K562 (cell line): ENCODE results near the gene CD320. TPM values are rescaled to one million over a fixed set of nuclear protein-coding genes. Genes with fewer than 3 reads are reported as not detected.

Experiments
- ATAC-seq: fragments of 200-7000 bp; cut with Tn5 transposase; 3 replicates; pipeline ENCODE4 v1.9.1; 2020; ENCODE audit warnings: moderate library complexity
- BruUV-seq: library from RNA; stranded (reverse); fragments of 400-500 nt; replicated peaks from 2 replicates; lab custom pipeline; 2021; lab: Mats Ljungman, UMichigan
- CTCF ChIA-PET: fragments of 300-600 bp; formaldehyde crosslinking; extraction: SDS; loops from one replicate; lab custom pipeline; 2021; ENCODE audit warnings: low intra/inter-chr PET ratio; lab: Yijun Ruan, JAX
- POLR2A ChIA-PET: fragments of 300-600, 350-650 bp; sonication (Branson Sonifier 250); formaldehyde crosslinking; extraction: SDS; loops from one replicate; lab custom pipeline; 2021; ENCODE audit warnings: antibody characterized with exemption, inconsistent platforms; lab: Yijun Ruan, JAX
- DNase-seq, 4 experiments: peaks; one replicate each; pipeline versions ENCODE4 v3.0.0 to v3.0.0-alpha.2; 2011 to 2018; ENCODE audit warnings: low spot score in 3 of 4, mixed read lengths in 3 of 4; ENCODE audit errors: extremely low read depth in 1 of 4
- FAIRE-seq: peaks from 2 replicates; lab custom pipeline; 2011; peaks lifted over from hg19 to GRCh38; lab: Jason Lieb, UNC
- H2AFZ ChIP-seq: 2 replicates; pipeline ENCODE4 v1.6.0; 2011; ENCODE audit warnings: low read depth, low read length, control low read depth, inconsistent platforms
- H3K27ac ChIP-seq: fragments of 200-600 bp; 3 replicates; pipeline ENCODE4 v1.8.0; 2011; ENCODE audit warnings: low read depth, mild to moderate bottlenecking, control low read depth, inconsistent platforms, low read length, moderate library complexity, mixed read lengths; ENCODE audit errors: extremely low read depth
- H3K27me3 ChIP-seq, 2 experiments: fragments of 300-600 bp in 1 of 2; 2 replicates in 1 of 2; 3 replicates in 1 of 2; pipeline versions ENCODE4 v1.6.0 to v1.8.0; 2011; ENCODE audit warnings: inconsistent platforms in 2 of 2, low read length in 2 of 2, mild to moderate bottlenecking in 1 of 2, mixed read lengths in 1 of 2, moderate library complexity in 1 of 2; ENCODE audit not compliant: control insufficient read depth in 2 of 2, insufficient read depth in 2 of 2
- H3K36me3 ChIP-seq: fragments of 300-600 bp; 3 replicates; pipeline ENCODE4 v1.8.0; 2011; ENCODE audit warnings: mild to moderate bottlenecking, low read length, inconsistent platforms; ENCODE audit not compliant: control insufficient read depth, insufficient read depth
- H3K4me1 ChIP-seq, 2 experiments: fragments of 200-600 bp in 1 of 2; replicated peaks in 1 of 2; 2 replicates in 1 of 2; 3 replicates in 1 of 2; pipeline versions ENCODE4 v1.5.1 to v1.8.0; 2011; ENCODE audit warnings: inconsistent platforms in 2 of 2, low read length in 2 of 2, mild to moderate bottlenecking in 1 of 2, mixed read lengths in 1 of 2, moderate library complexity in 1 of 2; ENCODE audit not compliant: control insufficient read depth in 2 of 2, insufficient read depth in 2 of 2
- H3K4me2 ChIP-seq: 2 replicates; pipeline ENCODE4 v1.6.1; 2011; ENCODE audit warnings: low read length, control low read depth, inconsistent platforms, mixed read lengths; ENCODE audit not compliant: insufficient read depth
- H3K4me3 ChIP-seq: fragments of 200-600 bp; sonication (generic), shearing (Covaris generic); 2 replicates; pipeline ENCODE4 v1.5.1; 2016; ENCODE audit warnings: control low read depth, inconsistent platforms
- H3K79me2 ChIP-seq: fragments of 200-600 bp; 3 replicates; pipeline ENCODE4 v1.8.0; 2011; ENCODE audit warnings: low read length, inconsistent platforms; ENCODE audit not compliant: control insufficient read depth, insufficient read depth
- H3K9ac ChIP-seq, 2 experiments: 2 replicates each; pipeline versions ENCODE4 v1.6.0 to v1.6.1; 2011; ENCODE audit warnings: low read depth in 2 of 2, low read length in 2 of 2, control low read depth in 1 of 2, inconsistent platforms in 1 of 2, mild to moderate bottlenecking in 1 of 2, mixed read lengths in 1 of 2; ENCODE audit not compliant: insufficient read depth in 1 of 2
- H3K9me1 ChIP-seq: one replicate; pipeline ENCODE4 v1.6.0; 2011; ENCODE audit warnings: inconsistent platforms, mild to moderate bottlenecking, low read length, moderate library complexity; ENCODE audit not compliant: control insufficient read depth, insufficient read depth
- H3K9me3 ChIP-seq: replicated peaks from 2 replicates; pipeline ENCODE4 v1.5.1; 2011; ENCODE audit warnings: low read depth, low read length, inconsistent platforms; ENCODE audit not compliant: control insufficient read depth, insufficient read depth
- H4K20me1 ChIP-seq: replicated peaks from 2 replicates; pipeline ENCODE4 v1.6.1; 2011; ENCODE audit warnings: low read length, inconsistent platforms, mixed read lengths; ENCODE audit not compliant: control insufficient read depth, insufficient read depth
- BHLHE40 ChIP-seq: IDR thresholded peaks from 2 replicates; pipeline ENCODE4 v1.6.1; 2011; ENCODE audit warnings: low read length, improper control_type of control experiment
- CBFA2T3 ChIP-seq: fragments of 450-650 bp; IDR thresholded peaks from 2 replicates; pipeline ENCODE4 v1.6.1; 2017
- EGR1 ChIP-seq: fragments of 450-650 bp; conservative IDR thresholded peaks from 2 replicates; pipeline ENCODE4 v1.6.1; 2017; ENCODE audit warnings: mild to moderate bottlenecking
- HIVEP1 ChIP-seq: fragments of 250-450 bp; sonication (Bioruptor Pico); IDR thresholded peaks from 2 replicates; pipeline ENCODE4 v1.4.0; 2020; ENCODE audit warnings: mild to moderate bottlenecking
- KDM1A ChIP-seq, 2 experiments: fragments of 450-650 bp; IDR thresholded peaks; 2 replicates each; pipeline ENCODE4 v1.6.1; 2016; ENCODE audit warnings: mild to moderate bottlenecking in 2 of 2
- MAFF ChIP-seq: IDR thresholded peaks from 2 replicates; pipeline ENCODE4 v1.6.1; 2012; ENCODE audit warnings: low read length, improper control_type of control experiment
- NFE2 ChIP-seq: IDR thresholded peaks from 2 replicates; pipeline ENCODE4 v1.6.1; 2014; ENCODE audit warnings: antibody characterized with exemption, low read depth
- SNIP1 ChIP-seq: fragments of 450-650 bp; IDR thresholded peaks from 2 replicates; pipeline ENCODE4 v1.7.1; 2017; ENCODE audit warnings: low read depth, mild to moderate bottlenecking
- TOE1 ChIP-seq, 2 experiments: fragments of 450-650 bp in 1 of 2; sonication (generic) in 1 of 2; formaldehyde crosslinking in 1 of 2; IDR thresholded peaks; 2 replicates each; pipeline versions ENCODE4 v1.7.1 to v1.8.0; 2016 to 2022; ENCODE audit warnings: borderline replicate concordance in 2 of 2, mild to moderate bottlenecking in 2 of 2, antibody characterized with exemption in 1 of 2, inconsistent platforms in 1 of 2, low read depth in 1 of 2, missing genetic modification reagents in 1 of 2, moderate library complexity in 1 of 2
- ZNF316 ChIP-seq: fragments of 450-650 bp; IDR thresholded peaks from 2 replicates; pipeline ENCODE4 v1.6.1; 2016
- ZNF696 ChIP-seq: fragments of 250-450 bp; sonication (Bioruptor Pico); conservative IDR thresholded peaks from 2 replicates; pipeline ENCODE4 v1.4.0; 2020; ENCODE audit warnings: mild to moderate bottlenecking, moderate library complexity
- WGBS: fragments of 100-300 bp; shearing (Covaris generic); methylation state at CpG from one replicate; pipeline ENCODE4 v1.1.6; 2016; ENCODE audit warnings: low coverage, mixed read lengths; ENCODE audit not compliant: insufficient coverage; ENCODE audit errors: missing lambda C conversion rate; 5-methylcytosine and 5-hydroxymethylcytosine counted together
- in situ Hi-C: fragments of 300-500 bp; cut with MboI; formaldehyde crosslinking; loops from 4 replicates; pipeline ENCODE4 v1.15.0; 2018; ENCODE audit warnings: inconsistent platforms, mixed read lengths
- intact Hi-C: fragments of 100-400 bp; cut with micrococcal nuclease; formaldehyde crosslinking; loops from 2 replicates; pipeline ENCODE4 v1.14.2; 2022
- polyA plus RNA-seq, 8 experiments: library from polyadenylated mRNA; depleted of rRNA in 4 of 8; stranded (reverse) in 5 of 8; unstranded in 3 of 8; fragments of >200 nt; fragmentation: Nextera tagmentation in 2 of 8; fragmentation: Illumina TruSeq in 1 of 8; extraction: Ambion mirVana in 2 of 8; extraction: Trizol in 1 of 8; gene quantifications; 2 replicates each; pipeline versions ENCODE4 v1.2.1 to v1.2.3, GENCODE V29; 2011 to 2014; ENCODE audit warnings: inconsistent platforms in 1 of 8, missing spikeins in 1 of 8
- total RNA-seq, 7 experiments: library from RNA; depleted of rRNA in 6 of 7; stranded (reverse); fragments of >200 nt in 6 of 7; fragmentation: Illumina TruSeq in 2 of 7; extraction: Trizol in 2 of 7; gene quantifications; 2 replicates each; pipeline versions ENCODE4 v1.2.1 to v1.2.3, GENCODE V29; 2011 to 2021; ENCODE audit warnings: low replicate concordance in 1 of 7
- TF ChIP-seq, protein P1 (sequence below): sonication (generic); formaldehyde crosslinking; IDR thresholded peaks from 2 replicates; pipeline ENCODE4 v1.9.0; 2022; ENCODE audit warnings: mild to moderate bottlenecking, missing genetic modification reagents
- TF ChIP-seq, protein P2 (sequence below): sonication (generic); formaldehyde crosslinking; IDR thresholded peaks from 2 replicates; pipeline ENCODE4 v1.8.0; 2023; ENCODE audit warnings: mild to moderate bottlenecking, missing genetic modification reagents
- TF ChIP-seq, protein P3 (sequence below): fragments of 450-650 bp; formaldehyde crosslinking; IDR thresholded peaks from 2 replicates; pipeline ENCODE4 v1.4.0; 2020; ENCODE audit warnings: mild to moderate bottlenecking, mixed read lengths

Gene CD320
- total and polyA plus RNA-seq, 9 of the 15 experiments (the other 6 are each of a cell fraction or from before 2014, with no cell fraction given) = 0.45 to 94.5 (median 34.4) TPM

DNA sequence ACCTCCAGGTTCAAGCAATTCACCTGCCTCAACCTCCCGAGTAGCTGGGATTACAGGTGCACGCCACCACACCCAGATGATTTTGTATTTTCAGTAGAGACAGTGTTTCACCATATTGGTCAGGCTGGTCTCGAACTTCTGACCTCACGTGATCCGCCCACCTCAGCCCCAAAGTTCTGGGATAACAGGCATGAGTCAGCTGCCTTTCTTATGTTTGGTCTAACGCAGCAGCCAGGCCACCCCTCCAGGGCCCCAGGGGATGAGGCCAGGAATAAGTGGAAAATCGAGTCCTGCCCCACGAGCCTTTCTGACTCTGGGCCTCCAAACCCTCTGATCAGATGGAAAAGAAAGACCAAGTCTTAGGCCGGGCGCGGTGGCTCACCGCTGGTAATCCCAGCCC is 54.5 kb downstream of the CD320 start:
- intact Hi-C loops = loop anchor here (1.0 to 10.0 kb wide), 3 partner anchors 95 to 309 kb away; no protein-coding TSS in a partner anchor
- H3K4me2 ChIP-seq = no peak overlapping the region
- FAIRE-seq = no peak
- H3K27ac ChIP-seq = no peak overlapping the region; the same call in 2 of the 3 replicates
- peak in 2 of 4 experiments; percentile 24 to 37 for DNase-seq
- no peaks in the 10 kb centered on the region for H3K27me3 ChIP-seq
- H3K4me1 ChIP-seq = peaks cover 13 to 44% of the 10 kb centered on the region in 2 experiments; a peak in 4 of 5 replicates
- H3K9me1 ChIP-seq = no peaks in the 10 kb centered on the region
- no peak overlapping the region for H3K9ac ChIP-seq
- no peaks in the 10 kb centered on the region for H3K36me3 ChIP-seq
- CTCF ChIA-PET = interaction anchor here (0.8 to 3.8 kb wide), 4 partner anchors 91 to 310 kb away, joined by 5 to 63 read pairs (median 14); partner anchors contain the start of gene TIMM44
- 0 out of 2 replicates have a peak overlapping the region, but pooled peaks have one; percentile 26 for H2AFZ ChIP-seq
- no peaks in the 10 kb centered on the region for H3K9me3 ChIP-seq
- TF ChIP-seq CBFA2T3 = peak; percentile 27; the same call in 1 of the 2 replicates
- no peak for TF ChIP-seq HIVEP1 (CRISPR knock-in tag)
- TF ChIP-seq TOE1 (IDR thresholded peaks at IDR 0.05; ENCODE audit: borderline replicate concordance) = peak; percentile 38; the same call in 1 of the 2 replicates
- TF ChIP-seq TOE1 (CRISPR knock-in tag; IDR thresholded peaks at IDR 0.05; ENCODE audit: borderline replicate concordance, low read depth) = no peak
- TF ChIP-seq MAFF = no peak
- 0 out of 2 replicates have a peak, but pooled peaks have one; percentile 3 for TF ChIP-seq ZNF316
- TF ChIP-seq, protein P1, sequence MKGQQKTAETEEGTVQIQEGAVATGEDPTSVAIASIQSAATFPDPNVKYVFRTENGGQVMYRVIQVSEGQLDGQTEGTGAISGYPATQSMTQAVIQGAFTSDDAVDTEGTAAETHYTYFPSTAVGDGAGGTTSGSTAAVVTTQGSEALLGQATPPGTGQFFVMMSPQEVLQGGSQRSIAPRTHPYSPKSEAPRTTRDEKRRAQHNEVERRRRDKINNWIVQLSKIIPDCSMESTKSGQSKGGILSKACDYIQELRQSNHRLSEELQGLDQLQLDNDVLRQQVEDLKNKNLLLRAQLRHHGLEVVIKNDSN (CRISPR knock-in tag) = peak; percentile 43; the same call in 1 of the 2 replicates
- TF ChIP-seq ZNF696 (CRISPR knock-in tag) = no peak
- TF ChIP-seq KDM1A (IDR thresholded peaks at IDR 0.05) = 0 out of 4 replicates have a peak, but pooled peaks of 1 of the 2 experiments have one; percentile 17
- peak; percentile 89 for TF ChIP-seq EGR1
- TF ChIP-seq, protein P2, sequence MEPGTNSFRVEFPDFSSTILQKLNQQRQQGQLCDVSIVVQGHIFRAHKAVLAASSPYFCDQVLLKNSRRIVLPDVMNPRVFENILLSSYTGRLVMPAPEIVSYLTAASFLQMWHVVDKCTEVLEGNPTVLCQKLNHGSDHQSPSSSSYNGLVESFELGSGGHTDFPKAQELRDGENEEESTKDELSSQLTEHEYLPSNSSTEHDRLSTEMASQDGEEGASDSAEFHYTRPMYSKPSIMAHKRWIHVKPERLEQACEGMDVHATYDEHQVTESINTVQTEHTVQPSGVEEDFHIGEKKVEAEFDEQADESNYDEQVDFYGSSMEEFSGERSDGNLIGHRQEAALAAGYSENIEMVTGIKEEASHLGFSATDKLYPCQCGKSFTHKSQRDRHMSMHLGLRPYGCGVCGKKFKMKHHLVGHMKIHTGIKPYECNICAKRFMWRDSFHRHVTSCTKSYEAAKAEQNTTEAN (CRISPR knock-in tag) = no peak
- TF ChIP-seq SNIP1 = no peak
- TF ChIP-seq NFE2 = peak; percentile 21; the same call in 1 of the 2 replicates
- TF ChIP-seq BHLHE40 = peak; percentile 73
- TF ChIP-seq, protein P3, sequence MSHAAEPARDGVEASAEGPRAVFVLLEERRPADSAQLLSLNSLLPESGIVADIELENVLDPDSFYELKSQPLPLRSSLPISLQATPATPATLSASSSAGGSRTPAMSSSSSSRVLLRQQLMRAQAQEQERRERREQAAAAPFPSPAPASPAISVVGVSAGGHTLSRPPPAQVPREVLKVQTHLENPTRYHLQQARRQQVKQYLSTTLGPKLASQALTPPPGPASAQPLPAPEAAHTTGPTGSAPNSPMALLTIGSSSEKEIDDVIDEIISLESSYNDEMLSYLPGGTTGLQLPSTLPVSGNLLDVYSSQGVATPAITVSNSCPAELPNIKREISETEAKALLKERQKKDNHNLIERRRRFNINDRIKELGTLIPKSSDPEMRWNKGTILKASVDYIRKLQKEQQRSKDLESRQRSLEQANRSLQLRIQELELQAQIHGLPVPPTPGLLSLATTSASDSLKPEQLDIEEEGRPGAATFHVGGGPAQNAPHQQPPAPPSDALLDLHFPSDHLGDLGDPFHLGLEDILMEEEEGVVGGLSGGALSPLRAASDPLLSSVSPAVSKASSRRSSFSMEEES (CRISPR knock-in tag) = peak; percentile 43
- TF ChIP-seq, all 486 proteins: peak for 9
- H3K79me2 ChIP-seq = no peaks in the 10 kb centered on the region
- 17% methylated on average over 8 of the region's 12 CpGs for WGBS
- no peaks in the 10 kb centered on the region; the same call in 1 of the 2 replicates for H4K20me1 ChIP-seq
- no peak overlapping the region for H3K4me3 ChIP-seq
- BruUV-seq = no TSS peak
- in situ Hi-C loops = loop anchor here (5.0 kb wide), 3 partner anchors 96 to 306 kb away; no protein-coding TSS in a partner anchor
- POLR2A ChIA-PET = interaction anchor here (0.7 to 1.0 kb wide), 3 partner anchors 11 to 249 kb away, joined by 3 to 7 read pairs (median 4); partner anchors contain the start of gene ELAVL1
- no peak for ATAC-seq
